ENCODE data around the gene IMP4. TPM values are rescaled to one million over a fixed set of nuclear protein-coding genes. Genes with fewer than 3 reads are reported as not detected.

Gene IMP4
- total RNA-seq, 6 donors from 2014 or later, result 45.6 to 118 (median 63.0) TPM

GRCh38 chr2:130369965-130370341 is 27.3 kb downstream of the IMP4 start:
- no peak for DNase-seq
- no peak for TF ChIP-seq CTCF (IDR thresholded peaks at IDR 0.05)
- Histone ChIP-seq H3K36me3 (peaks cover 0 to 2% (median 0%) of the 10 kb centered on the region in 4 donors), H3K4me1 (peaks cover 23 to 38% (median 29%) of the 10 kb centered on the region in 4 donors), H3K4me3 (no peak overlapping the region), H3K9me3 (no peaks in the 10 kb centered on the region), H3K27me3 (no peaks in the 10 kb centered on the region), H3K27ac (no peak overlapping the region)
- no peak for ATAC-seq (ENCODE audit: low FRiP score in 2 of 2)
- WGBS, 2 donors, result 95 to 96% methylated on average over 5 of the region's 5 CpGs

GRCh38 chr2:130370490-130370889 is 27.8 kb downstream of the IMP4 start:
- Histone ChIP-seq H3K36me3 (peaks cover 0 to 8% (median 0%) of the 10 kb centered on the region in 4 donors), H3K9me3 (no peaks in the 10 kb centered on the region), H3K27ac (peak overlapping the region in 2 of 4 donors; percentile 91 to 92), H3K4me1 (peaks cover 26 to 43% (median 32%) of the 10 kb centered on the region in 4 donors), H3K27me3 (no peaks in the 10 kb centered on the region), H3K4me3 (no peak overlapping the region)
- no peak for TF ChIP-seq EP300 (IDR thresholded peaks at IDR 0.05)
- TF ChIP-seq POLR2A (IDR thresholded peaks at IDR 0.05), result no peak
- no peak for TF ChIP-seq CTCF (IDR thresholded peaks at IDR 0.05)
- no peak for TF ChIP-seq POLR2AphosphoS5 (IDR thresholded peaks at IDR 0.05)
- DNase-seq, result no peak
- ATAC-seq (ENCODE audit: low FRiP score in 2 of 2), result no peak
- WGBS, 2 donors, result 84 to 91% methylated on average over 5 to 9 of the region's 9 CpGs

- peak in 1 of 2 donors; percentile 53 for DNase-seq
- Histone ChIP-seq H3K36me3 (peaks cover 0 to 14% (median 0%) of the 10 kb centered on the region in 4 donors), H3K4me3 (peak overlapping the region; percentile 49 to 99 (median 97)), H3K27me3 (no peaks in the 10 kb centered on the region), H3K27ac (peak overlapping the region; percentile 89 to 94 (median 92)), H3K9me3 (no peaks in the 10 kb centered on the region), H3K4me1 (peaks cover 26 to 45% (median 33%) of the 10 kb centered on the region in 4 donors)
- TF ChIP-seq CTCF (IDR thresholded peaks at IDR 0.05), result no peak
- no peak for TF ChIP-seq POLR2A (IDR thresholded peaks at IDR 0.05)
- no peak for TF ChIP-seq POLR2AphosphoS5 (IDR thresholded peaks at IDR 0.05)
- no peak for TF ChIP-seq EP300 (IDR thresholded peaks at IDR 0.05)
- 32 to 37% methylated on average over 18 of the region's 18 CpGs for WGBS, 2 donors
- ATAC-seq (ENCODE audit: low FRiP score in 2 of 2), result peak; percentile 31 to 73
Measured at GRCh38 chr2:130371723-130372054, 29.0 kb downstream of the IMP4 start.

- WGBS, 2 donors, result 0 to 1% methylated on average over 3 to 28 of the region's 81 CpGs
- Histone ChIP-seq H3K27me3 (no peaks in the 10 kb centered on the region), H3K4me3 (peak overlapping the region; percentile 49 to 99 (median 97)), H3K9me3 (no peaks in the 10 kb centered on the region), H3K36me3 (peaks cover 0 to 14% (median 0%) of the 10 kb centered on the region in 4 donors), H3K27ac (peak overlapping the region; percentile 89 to 94 (median 92)), H3K4me1 (peaks cover 26 to 48% (median 34%) of the 10 kb centered on the region in 4 donors)
- ATAC-seq (ENCODE audit: low FRiP score in 2 of 2) (peak; percentile 96 to 98), DNase-seq (peak; percentile 93 to 99)
- TF ChIP-seq POLR2AphosphoS5 (IDR thresholded peaks at IDR 0.05) (peak; percentile 76 to 83), CTCF (IDR thresholded peaks at IDR 0.05) (peak; percentile 85 to 98 (median 97)), POLR2A (IDR thresholded peaks at IDR 0.05) (peak; percentile 45 to 83 (median 72)), EP300 (IDR thresholded peaks at IDR 0.05) (no peak)
Measured at GRCh38 chr2:130372055-130372832, 29.5 kb downstream of the IMP4 start.
